Measurements from ENCODE around the gene ZNF598.

The ZNF598 gene

DNA sequence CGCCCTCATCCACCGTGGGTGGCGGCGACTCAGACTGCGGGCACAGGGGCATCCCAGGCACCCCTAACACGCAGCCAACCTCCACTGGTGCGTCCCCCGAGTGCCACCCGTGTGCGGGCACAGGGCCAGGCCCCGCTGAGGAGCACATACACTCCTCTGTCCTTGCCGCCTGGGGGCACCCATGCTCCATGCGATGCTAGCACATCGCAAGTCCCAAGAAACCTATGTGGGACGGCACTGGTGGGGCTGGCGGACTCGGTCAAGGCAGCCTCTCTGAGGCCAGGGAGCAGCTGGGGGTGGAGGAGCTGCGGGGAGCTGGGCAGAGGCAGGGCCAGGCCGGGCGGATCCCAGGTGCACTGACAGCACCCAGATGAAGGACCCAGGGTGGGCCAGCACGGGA, 4.0 kb downstream of the ZNF598 start:
- DNase-seq: no peak

DNA sequence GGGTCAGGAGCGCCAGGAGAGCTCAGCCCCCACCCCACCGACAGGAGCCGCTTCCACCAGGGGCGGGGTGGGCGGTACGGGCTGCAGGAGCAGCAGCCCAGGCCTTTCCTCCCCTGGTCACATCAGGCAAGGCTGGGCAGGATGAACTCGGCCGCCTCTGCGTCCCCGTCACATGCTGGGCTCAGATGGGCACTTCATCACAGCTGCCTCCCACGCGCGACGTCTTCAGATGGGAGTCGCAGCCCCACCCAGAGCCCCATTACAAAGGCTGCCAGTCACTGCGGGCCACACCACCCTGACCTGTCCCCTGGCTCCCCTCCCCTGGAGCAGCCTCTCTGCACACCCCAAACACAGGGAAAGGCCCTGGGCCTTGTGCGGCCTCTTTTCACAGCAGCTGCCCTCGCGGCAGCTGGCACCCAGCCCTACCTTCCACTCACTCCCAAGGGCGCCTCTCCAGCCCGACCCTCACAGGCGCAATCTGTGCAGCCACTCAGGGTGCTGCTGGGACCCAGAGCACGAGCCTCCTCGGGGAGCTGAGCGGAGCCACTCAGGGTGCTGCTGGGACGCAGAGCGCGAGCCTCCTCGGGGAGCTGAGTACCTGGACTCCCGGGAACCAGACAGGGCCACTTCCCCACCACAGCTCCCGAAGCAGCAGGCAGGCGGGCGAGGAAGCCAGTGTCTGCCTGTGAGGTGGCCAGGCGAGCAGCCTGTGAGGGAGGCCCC, 4.7 kb downstream of the ZNF598 start:
- no peak for DNase-seq

- peak; percentile 91 for DNase-seq
These were observed 5.6 kb downstream of the ZNF598 start for GRCh38 chr16:2003827-2004641.

DNA sequence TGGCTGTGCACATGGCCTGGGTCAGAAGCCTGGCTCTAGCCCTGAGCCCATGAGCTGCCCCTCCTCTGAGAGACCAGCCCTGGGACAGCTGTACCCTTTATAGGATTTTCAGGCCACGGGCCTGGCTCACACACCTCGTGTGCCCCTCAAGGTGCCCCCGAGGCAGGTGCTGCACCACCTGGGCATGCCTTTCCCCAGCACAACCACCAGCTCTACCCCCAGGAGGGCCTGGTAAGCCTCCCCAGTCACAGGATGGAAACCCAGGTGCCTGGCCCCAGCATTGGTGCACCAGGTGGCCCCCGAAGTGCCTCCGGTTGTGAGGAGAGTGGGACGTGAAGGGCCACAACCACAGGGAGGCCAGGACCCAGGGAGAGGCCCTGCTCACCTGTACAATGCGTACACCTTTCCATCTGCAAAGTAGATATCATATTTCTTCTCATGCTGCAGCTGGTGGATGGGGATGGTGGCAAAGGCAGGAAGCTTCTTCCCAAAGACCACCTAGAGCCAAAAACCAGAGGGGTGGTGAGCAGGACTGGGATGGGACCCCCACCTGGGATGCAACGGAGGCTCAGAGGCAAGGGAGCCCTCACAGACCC, 6.3 kb downstream of the ZNF598 start:
- no peak for DNase-seq

DNA sequence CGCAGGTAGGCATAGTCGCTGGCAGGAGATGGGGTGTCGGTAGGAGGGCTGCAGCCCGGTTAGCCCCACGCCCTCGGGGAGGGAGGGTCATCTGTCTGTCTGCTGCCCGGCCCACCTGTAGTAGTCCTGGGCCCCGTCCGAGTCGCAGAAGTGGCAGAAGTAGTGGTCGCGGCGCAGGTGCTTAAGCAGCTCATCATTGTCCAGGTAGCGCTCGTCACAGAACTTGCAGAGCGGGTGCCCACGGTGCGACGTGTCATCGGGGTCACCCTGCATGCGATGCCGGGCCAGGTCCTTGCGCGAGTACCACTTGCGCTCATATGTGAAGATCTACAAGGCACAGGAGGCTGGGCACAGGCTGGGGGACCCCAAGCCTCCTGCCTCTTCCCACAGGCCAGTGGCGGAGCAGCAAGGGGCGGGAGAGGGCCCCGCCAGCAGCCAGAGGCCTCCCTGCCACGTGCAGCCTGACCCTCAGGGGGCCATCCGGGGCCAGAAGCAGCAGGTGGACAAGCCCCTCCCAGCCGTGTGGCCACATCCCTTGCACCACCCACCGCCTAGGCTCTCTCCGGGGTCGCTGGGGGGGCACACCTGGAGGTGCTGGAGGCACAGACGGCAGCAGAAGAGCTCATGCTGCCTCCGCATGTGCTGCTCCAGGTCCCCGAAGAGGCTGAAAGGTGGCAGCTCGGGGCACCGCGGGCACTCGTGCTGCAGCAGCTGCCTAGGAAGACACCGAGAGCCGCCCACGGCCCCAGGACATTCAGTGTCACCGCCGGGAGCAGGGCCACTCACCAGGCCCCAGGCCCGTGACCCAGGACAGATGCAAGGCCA, 7.0 kb downstream of the ZNF598 start:
- DNase-seq: no peak

DNA sequence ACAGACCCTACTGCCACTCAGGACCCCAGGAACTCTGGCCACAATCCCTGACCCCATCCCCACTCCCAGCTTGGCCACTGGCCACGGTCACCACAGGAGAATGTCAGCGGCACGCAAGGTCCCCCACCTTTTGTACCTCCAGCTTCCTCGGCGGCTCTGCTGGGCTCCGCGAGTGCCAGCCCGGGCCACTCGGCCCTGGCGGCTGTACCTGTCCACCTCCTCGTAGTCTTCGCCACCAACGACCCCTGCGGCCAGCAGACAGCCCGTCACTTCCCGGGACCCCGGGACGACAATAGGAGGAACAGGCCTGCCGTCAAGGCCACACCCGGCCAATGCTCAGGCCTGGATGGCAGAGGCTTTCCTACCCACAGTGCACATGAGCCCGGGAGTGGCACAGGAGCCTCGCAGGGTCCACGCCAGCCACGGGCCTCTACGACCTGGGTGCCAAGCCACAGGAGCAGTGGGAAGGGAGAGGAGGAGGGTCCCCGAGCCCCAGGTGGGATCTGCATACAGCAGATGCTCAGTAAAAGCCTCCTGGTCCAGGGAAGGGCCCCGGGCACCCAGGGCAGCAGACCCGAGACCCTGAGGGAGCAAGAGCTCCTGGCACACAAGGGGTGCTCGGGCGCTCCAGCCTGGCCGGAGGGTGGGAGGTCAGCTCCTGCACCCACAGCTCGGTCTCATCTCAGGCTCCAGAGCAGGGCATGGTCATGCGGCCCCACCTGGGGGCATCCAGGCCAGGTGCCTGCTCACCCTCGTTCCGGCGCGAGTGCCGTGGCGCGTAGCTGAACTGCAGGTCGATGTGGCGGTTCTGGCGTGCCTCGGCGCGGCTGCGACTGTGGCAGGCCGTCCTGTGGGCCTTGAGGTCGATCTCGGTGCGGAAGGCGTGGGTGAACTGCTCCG, 7.9 kb downstream of the ZNF598 start:
- DNase-seq: no peak

- DNase-seq: no peak
These were observed 8.6 kb downstream of the ZNF598 start for GRCh38 chr16:2001035-2001434.

DNA sequence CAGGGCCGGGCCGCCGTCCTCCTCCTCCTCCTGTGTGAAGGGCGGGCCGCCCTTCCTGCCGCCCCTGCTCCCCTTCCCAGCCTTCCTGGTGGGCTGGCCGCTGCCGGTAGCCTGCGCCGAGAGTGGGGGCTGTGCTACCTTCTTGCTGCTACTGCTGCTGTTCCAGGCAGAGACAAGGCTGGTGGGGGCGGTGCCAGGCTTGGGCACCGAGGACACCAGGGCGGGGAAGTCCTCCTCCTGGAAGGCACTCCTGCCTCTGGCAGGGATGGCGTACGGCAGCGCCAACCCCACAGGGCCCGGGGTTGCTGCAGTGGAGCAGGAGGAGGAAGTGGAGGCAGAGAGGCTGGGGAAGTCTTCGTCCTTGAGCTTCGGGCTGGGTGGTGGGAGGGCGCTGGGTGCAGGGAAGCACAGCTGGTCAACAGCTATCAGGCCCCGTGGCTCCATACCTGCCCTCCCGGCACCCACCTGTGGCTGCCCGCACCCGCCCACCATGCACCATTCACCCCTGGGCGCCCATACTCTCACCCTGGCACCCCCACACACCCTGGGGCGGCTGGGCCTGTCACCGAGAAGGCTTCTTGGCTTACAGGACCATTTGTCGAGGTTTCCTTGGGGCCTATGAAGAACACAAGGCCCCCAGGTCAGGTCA, 9.6 kb downstream of the ZNF598 start:
- no peak for DNase-seq

GRCh38 chr16:1998852-1999801, 10.5 kb downstream of the ZNF598 start:
- no peak for DNase-seq

DNA sequence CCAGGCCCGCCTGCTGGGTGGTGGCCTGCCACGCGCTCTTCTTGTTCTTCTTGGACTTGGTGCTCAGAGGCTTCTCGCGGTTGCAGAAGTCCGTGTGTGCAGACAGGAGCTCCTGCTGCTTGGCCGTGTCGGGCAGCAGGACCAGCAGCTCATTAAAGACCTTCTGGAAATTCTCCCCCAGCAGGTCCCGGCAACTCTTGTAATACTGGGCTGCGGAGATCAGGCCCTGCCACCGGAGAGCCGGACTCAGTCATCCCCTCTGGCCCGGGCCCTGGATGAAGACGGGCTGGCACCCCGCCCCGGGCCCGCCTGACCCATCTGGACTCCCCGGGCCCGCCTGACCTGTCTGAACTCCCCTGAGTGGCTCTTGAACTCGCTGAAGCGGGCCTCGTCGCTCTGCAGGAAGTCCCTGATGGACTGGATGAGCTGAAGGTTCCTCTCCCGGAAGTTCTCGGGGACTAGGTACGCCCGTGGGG, 11.2 kb downstream of the ZNF598 start:
- no peak for DNase-seq

GRCh38 chr16:1997494-1998359, 11.9 kb downstream of the ZNF598 start:
- DNase-seq: no peak

DNA sequence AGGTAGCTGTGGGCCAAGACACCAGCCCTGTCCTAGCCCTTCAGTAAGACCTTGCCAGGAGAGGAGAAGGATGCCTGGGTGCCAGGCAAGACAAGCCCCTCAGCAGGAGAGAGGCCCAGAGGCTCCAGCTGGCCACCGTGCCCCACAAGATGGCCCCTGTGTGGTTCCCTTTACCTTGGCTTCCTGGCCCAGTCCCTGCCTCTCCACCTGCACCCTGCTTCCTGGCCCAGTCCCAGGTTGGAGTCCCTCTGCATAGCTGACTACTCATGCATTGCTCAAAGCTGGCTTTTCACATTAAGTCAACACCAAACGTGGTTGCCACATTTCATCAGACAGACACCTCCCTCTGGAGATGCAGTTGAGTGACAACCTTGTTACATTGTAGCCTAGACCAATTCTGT, 15.9 kb downstream of the ZNF598 start:
- DNase-seq: no peak

GRCh38 chr16:1992704-1993317, 16.8 kb downstream of the ZNF598 start:
- no peak for DNase-seq

DNA sequence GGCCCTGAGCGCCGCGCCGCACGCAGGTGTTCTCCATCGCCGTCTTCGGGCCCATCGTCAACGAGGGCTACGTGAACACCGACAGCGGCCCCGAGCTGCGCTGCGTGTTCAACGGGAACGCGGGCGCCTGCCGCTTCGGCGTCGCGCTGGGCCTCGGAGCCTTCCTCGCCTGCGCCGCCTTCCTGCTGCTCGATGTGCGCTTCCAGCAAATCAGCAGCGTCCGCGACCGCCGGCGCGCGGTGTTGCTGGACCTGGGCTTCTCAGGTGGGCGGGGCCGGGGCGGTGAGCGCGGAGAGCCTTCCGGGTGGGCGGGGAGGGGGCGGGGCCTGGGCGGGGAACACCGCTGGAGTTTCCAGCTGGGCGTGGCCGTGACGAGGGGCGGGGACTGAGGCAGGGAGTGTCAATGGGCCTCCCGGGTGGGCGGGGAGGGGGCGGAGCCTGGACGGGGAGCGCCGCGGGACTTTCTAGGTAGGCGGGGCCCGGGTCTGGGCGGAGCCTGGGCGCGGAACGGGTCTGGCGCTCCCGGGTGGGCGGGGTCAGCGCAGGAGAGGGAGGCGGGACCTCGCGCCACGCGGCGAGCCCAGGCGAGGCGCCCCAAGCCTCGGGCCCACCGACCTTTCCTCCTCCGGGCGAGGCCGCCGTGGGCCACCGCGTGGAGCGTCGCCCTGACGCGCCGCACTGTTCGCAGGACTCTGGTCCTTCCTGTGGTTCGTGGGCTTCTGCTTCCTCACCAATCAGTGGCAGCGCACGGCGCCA, 17.5 kb downstream of the ZNF598 start:
- no peak for DNase-seq

DNA sequence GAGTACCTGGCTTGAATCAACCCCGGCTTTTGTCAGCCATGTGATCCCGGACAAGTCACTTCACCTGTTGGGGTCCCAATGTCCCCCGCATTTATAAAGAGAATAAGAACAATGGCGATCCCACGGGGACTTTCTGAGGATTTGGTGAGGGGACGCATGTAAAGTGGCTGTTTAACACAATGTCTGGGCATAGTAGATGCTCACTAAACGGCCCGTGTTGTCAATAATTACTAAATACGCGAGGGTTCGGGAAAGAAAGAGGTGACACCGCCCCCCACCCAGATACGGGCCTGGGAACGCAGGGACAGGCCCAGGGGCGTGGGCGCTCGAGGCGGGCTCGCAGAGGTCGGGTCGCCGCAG, 18.1 kb downstream of the ZNF598 start:
- DNase-seq: no peak

- DNase-seq: no peak
These were observed 18.5 kb downstream of the ZNF598 start for GRCh38 chr16:1991135-1991551.

- DNase-seq: no peak
These were observed 19.1 kb downstream of the ZNF598 start for GRCh38 chr16:1990351-1991134.
